HG03045 (cell line): ENCODE results near the gene MPRIP.

Source experiments
- ATAC-seq: cut with Tn5 transposase; IDR thresholded peaks from one replicate; pipeline ENCODE4 v1.9.1; 2021; ENCODE audit warnings: mild to moderate bottlenecking, moderate library complexity; ENCODE audit not compliant: unreplicated experiment

Gene MPRIP

GRCh38 chr17:17204041-17204591 is 161.9 kb downstream of the MPRIP start:
- no peak for ATAC-seq

- ATAC-seq: no peak
Observed at GRCh38 chr17:17204635-17205231, 162.5 kb downstream of the MPRIP start.

GRCh38 chr17:17205368-17206123 is 163.3 kb downstream of the MPRIP start:
- peak; percentile 35 for ATAC-seq

- peak; percentile 57 for ATAC-seq
Observed at GRCh38 chr17:17206124-17206912, 164.1 kb downstream of the MPRIP start, which contains the start of gene PLD6. Gene PLD6 (minus strand): TSS chr17:17206333. CDS start chr17:17206286, 47 bp downstream.

GRCh38 chr17:17206913-17207335 is 164.7 kb downstream of the MPRIP start:
- ATAC-seq: no peak

- no peak for ATAC-seq
Observed at GRCh38 chr17:17207998-17208397, 165.7 kb downstream of the MPRIP start.

GRCh38 chr17:17213775-17214174 is 171.5 kb downstream of the MPRIP start:
- ATAC-seq: no peak

- no peak for ATAC-seq
Observed at GRCh38 chr17:17214646-17215436, 172.6 kb downstream of the MPRIP start.

- ATAC-seq: no peak
Observed at GRCh38 chr17:17215575-17215974, 173.3 kb downstream of the MPRIP start.

GRCh38 chr17:17216236-17216635 is 174.0 kb downstream of the MPRIP start:
- no peak for ATAC-seq

- ATAC-seq: no peak
Observed at GRCh38 chr17:17216776-17217175, 174.5 kb downstream of the MPRIP start.

- ATAC-seq: no peak
Observed at GRCh38 chr17:17217995-17218394, 175.7 kb downstream of the MPRIP start.

GRCh38 chr17:17220529-17220928 is 178.3 kb downstream of the MPRIP start:
- ATAC-seq: no peak

- no peak for ATAC-seq
Observed at GRCh38 chr17:17221329-17221728, 179.1 kb downstream of the MPRIP start.

GRCh38 chr17:17223736-17224135 is 181.5 kb downstream of the MPRIP start:
- ATAC-seq: no peak

- no peak for ATAC-seq
Observed at GRCh38 chr17:17224137-17224536, 181.9 kb downstream of the MPRIP start.

GRCh38 chr17:17225901-17226300 is 183.6 kb downstream of the MPRIP start:
- no peak for ATAC-seq

GRCh38 chr17:17226451-17227265 is 184.4 kb downstream of the MPRIP start:
- no peak for ATAC-seq

- no peak for ATAC-seq
Observed at GRCh38 chr17:17227608-17228520, 185.6 kb downstream of the MPRIP start.
